Eye (tissue), 1 donor: Measurements from ENCODE around the gene GOPC.
"Not testable (repeated sequence)": the region's sequence is repeated elsewhere in the genome, so short reads cannot be mapped to it uniquely, and the experiment has no call there.

Experiments used
- DNase-seq: peaks from one replicate; pipeline ENCODE4 v3.0.0-alpha.2; 2015

The GOPC gene

GRCh38 chr6:117547688-117548621 lies 54.4 kb downstream of the GOPC start:
- peak; percentile 84 for DNase-seq

DNA sequence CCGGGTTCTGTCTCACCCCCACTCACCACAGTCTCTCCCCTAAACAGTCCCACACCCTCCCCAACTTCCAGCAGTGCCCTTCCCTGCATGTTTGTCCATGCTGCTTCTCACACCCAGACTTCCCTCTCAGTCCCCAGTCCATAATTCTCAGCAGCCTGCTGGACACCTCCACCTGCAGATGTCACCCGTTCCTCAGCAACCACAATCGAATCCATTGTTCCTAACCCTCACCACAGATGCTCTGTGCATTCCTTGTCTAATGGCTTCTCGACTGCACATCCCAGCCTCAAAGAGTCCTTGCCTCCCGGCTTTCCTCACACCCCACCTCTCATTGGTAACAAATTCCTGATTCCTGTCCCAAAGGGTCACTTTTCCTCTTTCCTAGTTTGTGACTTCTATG lies 55.6 kb downstream of the GOPC start:
- DNase-seq, result no peak

GRCh38 chr6:117545161-117545595 lies 57.1 kb downstream of the GOPC start:
- DNase-seq, result no peak

- DNase-seq, result no peak
Measured at GRCh38 chr6:117544716-117545115, 57.6 kb downstream of the GOPC start.

GRCh38 chr6:117542493-117542892 lies 59.8 kb downstream of the GOPC start:
- DNase-seq, result no peak

DNA sequence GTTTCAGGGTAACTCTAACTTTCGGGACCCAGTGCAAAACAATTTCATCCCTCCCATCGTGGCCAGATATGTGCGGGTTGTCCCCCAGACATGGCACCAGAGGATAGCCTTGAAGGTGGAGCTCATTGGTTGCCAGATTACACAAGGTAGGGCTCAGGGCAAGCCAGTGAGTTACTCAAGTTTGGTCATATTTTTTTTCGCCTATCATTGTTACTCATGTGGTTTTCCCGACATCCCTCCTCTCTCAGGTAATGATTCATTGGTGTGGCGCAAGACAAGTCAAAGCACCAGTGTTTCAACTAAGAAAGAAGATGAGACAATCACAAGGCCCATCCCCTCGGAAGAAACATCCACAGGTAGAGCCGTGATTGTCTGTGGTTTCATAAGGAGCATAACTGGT lies 61.6 kb downstream of the GOPC start:
- DNase-seq, result no peak

- DNase-seq, result no peak
Measured at GRCh38 chr6:117538615-117539014, 63.7 kb downstream of the GOPC start.

GRCh38 chr6:117536317-117536716 lies 66.0 kb downstream of the GOPC start:
- no peak for DNase-seq

GRCh38 chr6:117534974-117535373 lies 67.3 kb downstream of the GOPC start:
- no peak for DNase-seq

- DNase-seq, result no peak
Measured at GRCh38 chr6:117533775-117534174, 68.5 kb downstream of the GOPC start.

GRCh38 chr6:117531809-117532725 lies 70.2 kb downstream of the GOPC start:
- DNase-seq, result no peak

DNA sequence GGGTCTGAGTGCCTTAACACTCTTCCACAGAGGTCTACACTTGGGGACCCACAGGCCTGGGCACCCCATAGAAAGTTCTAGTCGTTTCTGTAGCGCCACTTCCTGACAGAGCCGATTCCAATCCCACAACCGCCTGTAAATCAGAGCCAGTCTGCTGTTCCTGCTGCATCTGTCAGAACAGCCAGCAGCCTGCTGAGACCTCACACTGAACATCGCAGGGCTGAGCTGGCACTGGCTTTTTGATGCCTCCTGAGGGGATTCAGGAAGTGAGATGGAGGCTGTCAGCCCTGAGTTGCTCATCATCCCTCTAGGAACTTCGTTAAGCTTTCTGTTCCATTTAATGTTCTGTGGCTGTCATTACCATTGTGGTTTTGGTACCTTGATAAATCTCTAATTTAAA lies 71.0 kb downstream of the GOPC start:
- peak; percentile 42 for DNase-seq

DNA sequence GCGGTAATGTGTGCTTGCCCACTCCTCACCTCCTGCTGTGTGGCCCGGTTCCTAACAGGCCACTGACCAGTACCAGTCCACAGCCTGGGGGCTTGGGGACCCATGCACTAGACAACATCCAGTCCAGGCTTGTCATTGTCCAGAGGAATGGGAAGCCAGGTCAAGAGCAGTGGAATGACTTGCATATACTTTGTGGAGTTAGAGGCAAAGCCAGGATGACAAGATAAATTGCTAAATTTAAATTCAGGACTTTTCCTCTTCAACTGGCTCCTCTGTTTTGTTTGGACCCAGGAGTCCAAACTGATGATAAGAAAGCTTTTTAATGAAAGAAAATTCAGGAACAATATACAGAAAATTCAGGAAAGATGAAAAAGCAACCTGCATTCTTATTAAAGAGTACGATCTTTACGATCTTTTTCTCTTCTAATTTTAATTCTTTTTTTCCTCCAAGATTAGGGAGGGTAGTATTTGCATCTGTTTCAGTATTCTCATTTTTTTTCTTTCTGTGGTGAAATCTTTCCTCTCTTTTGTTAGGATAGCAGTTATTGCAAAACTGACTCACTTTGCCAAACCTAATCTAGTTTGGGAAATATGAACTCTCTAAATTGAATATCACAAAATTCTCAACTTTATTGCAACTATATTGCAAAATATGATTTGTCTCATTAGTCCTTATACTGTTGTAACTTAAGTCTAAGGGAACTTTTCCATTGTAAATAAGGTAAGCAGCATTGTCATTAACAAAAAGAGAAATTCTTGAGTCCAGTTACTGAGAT lies 71.7 kb downstream of the GOPC start:
- DNase-seq, result no peak

GRCh38 chr6:117525607-117526006 lies 76.7 kb downstream of the GOPC start:
- no peak for DNase-seq

- DNase-seq, result no peak
Measured at GRCh38 chr6:117521791-117522502, 80.4 kb downstream of the GOPC start.

DNA sequence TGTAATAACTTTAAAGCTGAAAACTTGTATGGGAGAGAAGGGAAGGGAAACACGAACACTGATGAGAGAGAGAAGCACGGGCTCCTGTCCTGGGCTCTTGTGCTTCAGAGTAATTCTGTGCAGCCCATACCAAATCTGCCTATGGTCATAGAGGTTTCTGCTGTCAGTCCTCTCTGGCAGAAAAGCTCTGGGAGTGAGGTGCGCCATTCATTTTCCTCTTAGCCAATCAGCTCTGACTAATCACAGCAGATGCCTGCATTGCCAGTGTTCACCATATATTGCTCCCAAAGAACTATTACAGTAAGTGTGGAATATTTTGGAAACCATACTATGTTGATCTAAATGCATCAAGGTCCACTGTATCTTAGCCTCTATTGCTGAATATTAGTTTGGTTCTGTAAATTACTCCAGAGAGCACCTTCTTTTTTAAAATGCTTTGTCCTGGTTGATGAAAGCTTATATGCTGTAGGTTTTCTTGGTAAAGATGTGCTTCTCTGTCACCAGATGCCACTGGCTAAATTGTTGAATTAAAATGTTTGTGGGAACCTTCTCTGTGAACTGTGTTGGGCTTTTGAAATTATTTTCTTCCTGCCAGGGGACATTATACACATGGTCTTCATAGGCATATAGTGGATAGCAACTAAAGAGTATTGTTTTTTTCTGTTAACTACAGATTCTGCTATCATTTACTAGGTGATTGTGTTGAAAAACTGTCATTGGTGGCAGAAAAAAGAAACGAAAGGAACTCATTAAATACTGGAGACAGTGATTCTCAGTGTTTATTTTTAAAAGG lies 81.5 kb downstream of the GOPC start:
- no peak for DNase-seq

DNA sequence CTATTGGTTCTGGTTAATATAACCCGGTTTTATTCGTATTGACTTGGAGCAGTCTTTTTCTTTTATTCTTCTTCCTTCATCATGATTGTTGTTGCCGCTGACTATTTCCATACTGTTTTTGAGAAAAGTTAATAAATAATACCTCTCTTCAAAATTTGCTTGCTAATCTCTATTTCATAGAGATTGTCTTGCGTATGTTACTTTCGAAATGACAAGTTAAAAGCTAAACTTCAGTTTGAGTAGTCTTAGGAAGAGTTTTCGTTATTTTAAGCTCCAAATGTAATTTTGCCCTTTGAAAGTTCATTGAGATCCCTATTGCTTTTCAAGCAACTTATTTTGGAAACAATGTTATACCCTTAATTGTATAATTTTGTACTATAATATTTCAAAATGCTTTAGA lies 83.4 kb downstream of the GOPC start:
- no peak for DNase-seq

DNA sequence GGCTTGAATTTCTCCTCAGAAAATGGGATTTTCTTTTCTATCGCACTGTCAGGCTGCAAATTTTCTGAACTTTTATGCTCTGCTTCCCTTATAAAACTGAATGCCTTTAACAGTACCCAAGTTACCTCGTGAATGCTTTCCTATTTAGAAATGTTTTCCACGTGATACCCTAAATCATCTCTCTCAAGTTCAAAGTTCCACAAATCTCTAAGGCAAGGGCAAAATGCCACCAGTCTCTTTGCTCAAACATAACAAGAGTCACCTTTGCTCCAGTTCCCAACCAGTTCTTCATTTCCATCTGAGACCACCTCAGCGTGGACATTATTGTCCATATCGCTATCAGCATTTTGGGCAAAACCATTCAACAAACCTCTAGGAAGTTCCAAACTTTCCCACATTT lies 84.3 kb downstream of the GOPC start:
- DNase-seq, result not testable (repeated sequence)

DNA sequence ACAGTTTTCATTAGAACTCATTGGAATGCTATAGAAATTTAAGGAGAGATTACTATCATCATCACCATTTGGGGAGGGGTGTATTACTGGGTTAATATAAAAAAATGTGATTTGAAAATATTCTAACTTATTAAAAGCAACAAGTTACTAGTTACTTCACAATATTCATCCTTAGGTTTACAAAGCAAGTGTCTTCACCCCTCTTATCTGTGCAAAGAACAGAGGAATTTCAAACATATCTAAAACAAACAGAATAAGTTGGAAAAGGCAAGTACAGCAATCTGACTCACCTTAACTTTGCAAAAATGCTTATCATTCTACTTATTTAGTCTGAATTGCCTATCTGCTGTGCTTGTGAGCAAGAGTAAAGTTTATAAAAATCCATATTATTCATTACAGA lies 87.0 kb downstream of the GOPC start:
- no peak for DNase-seq

- DNase-seq, result no peak
Measured at GRCh38 chr6:117514655-117515054, 87.7 kb downstream of the GOPC start.

- DNase-seq, result no peak
Measured at GRCh38 chr6:117513778-117514365, 88.4 kb downstream of the GOPC start.
